Measurements from ENCODE around the gene MINDY4B.

The MINDY4B gene

GRCh38 chr3:150822636-150823035, 82.6 kb downstream of the MINDY4B start:
- TF ChIP-seq CTCF (IDR thresholded peaks at IDR 0.05; ENCODE audit: low read depth, low read length, missing control alignments): no peak

More at GRCh38 chr3:150822636-150823035, 82.6 kb downstream of the MINDY4B start:
- in situ Hi-C loops (cut with HindIII; ENCODE audit: low sequenced_read_pairs): no loop called here
- no peak overlapping the region for H3K4me3 ChIP-seq (ENCODE audit: low read depth, low read length)
- no peak for DNase-seq (ENCODE audit: low read depth)
